ENCODE measurements around the gene CCNI2. TPM values are rescaled to one million over a fixed set of nuclear protein-coding genes. Genes with fewer than 3 reads are reported as not detected.

The CCNI2 gene
- total and polyA plus RNA-seq, 11 donors, result 0.11 to 0.50 (median 0.20) TPM; not detected in 8

DNA sequence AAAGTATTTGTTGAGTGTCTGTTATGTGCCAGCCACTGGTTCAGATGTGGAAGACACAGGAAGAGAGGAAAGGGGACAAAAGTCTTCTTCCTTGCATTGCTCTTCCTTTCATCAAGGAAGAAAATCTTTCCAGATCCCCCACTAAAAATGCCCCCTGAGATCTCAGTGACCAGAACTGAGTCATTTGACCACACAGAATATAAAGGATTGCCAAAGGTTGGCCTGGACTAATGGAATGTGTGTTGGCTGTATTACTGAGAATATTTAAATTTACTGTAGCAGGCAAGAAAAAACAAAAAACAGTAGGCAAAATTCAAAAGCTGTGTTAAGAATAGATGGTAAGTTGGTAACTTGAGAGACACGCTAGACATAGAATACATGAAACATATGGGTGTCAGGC, 39.9 kb downstream of the CCNI2 start:
- WGBS, 4 donors, result 93 to 98% (median 97%) methylated on average over 1 of the region's 1 CpG
- ATAC-seq (no peak), DNase-seq (no peak)
- no peaks in the 10 kb centered on the region for H3K27me3 ChIP-seq
- intact Hi-C loops (cut with DNase I), result no loop called here
- TF ChIP-seq POLR2A (IDR thresholded peaks at IDR 0.05), result no peak
- TF ChIP-seq, protein P1, sequence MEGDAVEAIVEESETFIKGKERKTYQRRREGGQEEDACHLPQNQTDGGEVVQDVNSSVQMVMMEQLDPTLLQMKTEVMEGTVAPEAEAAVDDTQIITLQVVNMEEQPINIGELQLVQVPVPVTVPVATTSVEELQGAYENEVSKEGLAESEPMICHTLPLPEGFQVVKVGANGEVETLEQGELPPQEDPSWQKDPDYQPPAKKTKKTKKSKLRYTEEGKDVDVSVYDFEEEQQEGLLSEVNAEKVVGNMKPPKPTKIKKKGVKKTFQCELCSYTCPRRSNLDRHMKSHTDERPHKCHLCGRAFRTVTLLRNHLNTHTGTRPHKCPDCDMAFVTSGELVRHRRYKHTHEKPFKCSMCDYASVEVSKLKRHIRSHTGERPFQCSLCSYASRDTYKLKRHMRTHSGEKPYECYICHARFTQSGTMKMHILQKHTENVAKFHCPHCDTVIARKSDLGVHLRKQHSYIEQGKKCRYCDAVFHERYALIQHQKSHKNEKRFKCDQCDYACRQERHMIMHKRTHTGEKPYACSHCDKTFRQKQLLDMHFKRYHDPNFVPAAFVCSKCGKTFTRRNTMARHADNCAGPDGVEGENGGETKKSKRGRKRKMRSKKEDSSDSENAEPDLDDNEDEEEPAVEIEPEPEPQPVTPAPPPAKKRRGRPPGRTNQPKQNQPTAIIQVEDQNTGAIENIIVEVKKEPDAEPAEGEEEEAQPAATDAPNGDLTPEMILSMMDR (IDR thresholded peaks at IDR 0.05), result no peak
- no peaks in the 10 kb centered on the region for H3K9me3 ChIP-seq
- H3K27ac ChIP-seq, result no peak overlapping the region
- no peak overlapping the region for H3K4me3 ChIP-seq
- H3K36me3 ChIP-seq, result no peaks in the 10 kb centered on the region
- peaks cover 0 to 9% (median 0%) of the 10 kb centered on the region in 12 donors for H3K4me1 ChIP-seq

DNA sequence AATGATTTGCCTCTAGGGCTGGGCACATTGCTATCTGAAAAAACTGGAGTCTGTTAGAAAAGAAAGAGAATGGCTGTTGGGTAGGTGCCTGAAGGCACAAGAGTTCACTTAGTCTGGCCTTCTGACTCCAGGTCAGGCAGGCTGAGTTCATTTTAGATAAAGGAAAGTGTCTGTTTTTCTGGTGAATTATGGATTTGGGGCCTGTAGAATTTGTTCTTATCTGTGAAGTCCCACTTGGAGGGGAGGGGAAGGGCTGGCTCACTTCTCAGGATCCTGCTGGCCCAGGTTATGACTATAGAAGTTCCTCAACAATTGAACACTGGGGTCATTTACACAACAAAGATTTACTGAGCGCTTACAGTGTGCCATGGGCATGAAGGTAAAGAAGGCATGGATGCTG, 41.3 kb downstream of the CCNI2 start:
- intact Hi-C loops (cut with DNase I), result no loop called here
- Histone ChIP-seq H3K4me1 (peaks cover 0 to 7% (median 0%) of the 10 kb centered on the region in 12 donors), H3K4me3 (no peak overlapping the region), H3K9me3 (no peaks in the 10 kb centered on the region), H3K27me3 (no peaks in the 10 kb centered on the region), H3K36me3 (no peaks in the 10 kb centered on the region), H3K27ac (no peak overlapping the region)
- WGBS, 4 donors, result 89 to 100% (median 92%) methylated on average over 1 of the region's 1 CpG
- no peak for ATAC-seq
- no peak for DNase-seq
- TF ChIP-seq, protein P1 (IDR thresholded peaks at IDR 0.05), result no peak
- no peak for TF ChIP-seq POLR2A (IDR thresholded peaks at IDR 0.05)

DNA sequence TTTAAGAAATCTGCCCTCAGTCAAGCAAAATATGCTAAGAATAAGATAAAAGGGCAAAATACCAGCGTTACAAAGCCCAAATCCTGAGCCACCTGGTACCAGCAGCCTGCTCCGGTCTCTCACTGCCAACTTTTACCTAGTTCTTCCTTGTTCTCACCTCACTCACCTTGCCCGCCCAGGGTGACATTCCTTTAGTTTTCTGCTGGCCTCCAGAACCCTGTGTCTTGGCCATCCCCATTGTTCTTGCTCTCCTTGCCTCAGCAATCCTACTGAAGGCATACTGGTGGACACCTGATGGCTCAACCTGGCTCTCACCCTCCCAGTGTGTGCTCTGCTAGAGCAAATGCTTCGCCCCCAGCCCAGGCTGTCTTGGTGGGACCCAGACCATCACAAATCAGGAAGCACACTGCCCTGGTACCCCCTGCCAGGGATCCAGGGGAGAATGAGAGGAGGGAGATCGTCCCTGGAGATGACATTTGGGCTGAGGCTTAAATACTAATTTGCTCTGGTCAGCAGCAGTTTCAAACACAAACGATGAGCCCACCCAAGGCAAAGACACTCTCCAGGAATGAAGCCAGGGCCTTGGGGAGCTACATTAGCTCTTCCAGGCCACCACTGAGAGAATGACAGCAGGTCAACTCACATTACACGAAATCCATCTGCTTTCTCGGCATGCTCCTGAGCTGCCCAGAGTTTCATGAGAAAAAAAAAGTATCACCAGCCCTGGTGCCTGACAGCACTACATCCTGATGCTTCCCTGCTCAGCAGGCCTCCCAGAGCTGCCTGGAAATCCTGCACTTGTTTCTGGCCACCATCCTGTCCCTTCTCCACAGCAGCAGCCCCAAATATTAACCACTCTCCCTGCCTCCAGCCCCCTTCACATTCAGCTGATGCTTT, 42.0 kb downstream of the CCNI2 start:
- TF ChIP-seq, protein P1 (IDR thresholded peaks at IDR 0.05), result no peak
- no peak for TF ChIP-seq POLR2A (IDR thresholded peaks at IDR 0.05)
- DNase-seq, result no peak
- intact Hi-C loops (cut with DNase I), result no loop called here
- Histone ChIP-seq H3K9me3 (no peaks in the 10 kb centered on the region), H3K27me3 (no peaks in the 10 kb centered on the region), H3K27ac (no peak overlapping the region), H3K4me1 (peaks cover 0 to 7% (median 0%) of the 10 kb centered on the region in 12 donors), H3K36me3 (no peaks in the 10 kb centered on the region), H3K4me3 (no peak overlapping the region)
- 83 to 93% (median 85%) methylated on average over 8 of the region's 8 CpGs for WGBS, 4 donors
- ATAC-seq, result no peak

DNA sequence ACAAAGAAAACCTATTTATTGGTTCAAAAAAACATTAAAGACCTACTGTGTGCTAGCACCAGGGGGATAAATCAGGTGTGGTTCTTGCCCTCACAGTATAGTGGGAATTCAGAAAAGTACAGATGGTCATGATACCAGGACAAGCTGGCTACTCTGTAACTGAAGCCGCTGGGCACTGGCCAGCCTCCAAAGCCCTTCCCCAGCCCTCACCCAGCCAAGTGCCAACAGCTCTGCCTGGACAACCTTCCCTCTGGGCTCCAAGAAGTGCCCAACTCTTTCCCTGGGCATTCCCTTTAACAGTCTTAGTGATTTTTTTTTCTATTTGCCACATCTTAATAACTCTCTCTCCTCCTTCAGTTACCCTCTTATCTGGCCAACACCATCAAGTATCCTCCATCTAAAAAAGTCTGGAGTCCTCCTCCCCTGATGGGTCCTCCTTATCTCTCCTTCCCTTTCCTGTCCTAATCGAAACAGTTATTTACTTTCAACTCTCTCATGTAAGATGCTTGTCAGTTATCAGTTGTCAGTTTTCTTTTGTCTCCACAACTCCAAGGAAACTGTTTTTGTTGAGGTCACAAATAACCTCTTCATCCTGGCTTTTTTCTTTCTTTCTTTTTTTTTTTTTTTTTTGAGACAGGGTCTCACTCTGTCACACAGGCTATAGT, 43.1 kb downstream of the CCNI2 start:
- H3K4me1 ChIP-seq, result peaks cover 0 to 7% (median 0%) of the 10 kb centered on the region in 12 donors
- DNase-seq (no peak), ATAC-seq (peak in 1 of 4 donors; percentile 24)
- no peaks in the 10 kb centered on the region for H3K9me3 ChIP-seq
- 35 to 56% (median 46%) methylated on average over 2 of the region's 2 CpGs for WGBS, 4 donors
- H3K4me3 ChIP-seq, result no peak overlapping the region
- H3K27me3 ChIP-seq, result no peaks in the 10 kb centered on the region
- intact Hi-C loops (cut with DNase I), result no loop called here
- no peak overlapping the region for H3K27ac ChIP-seq
- no peak for TF ChIP-seq POLR2A (IDR thresholded peaks at IDR 0.05)
- TF ChIP-seq, protein P1 (IDR thresholded peaks at IDR 0.05), result no peak
- H3K36me3 ChIP-seq, result no peaks in the 10 kb centered on the region
